ENCODE results near the gene DLGAP1. TPM values are rescaled to one million over a fixed set of nuclear protein-coding genes. Genes with fewer than 3 reads are reported as not detected.

DLGAP1 gene
- total and polyA plus RNA-seq, 2 of the 13 experiments (the other 11 are each of a cell fraction or from before 2014, with no cell fraction given) = 0.01 TPM; not detected in 1

GRCh38 chr18:3947383-3947782, 507.7 kb downstream of the DLGAP1 start (continued):
- no peak for TF ChIP-seq ZNF670 (CRISPR knock-in tag; IDR thresholded peaks at IDR 0.05; ENCODE audit: borderline replicate concordance)

DNA sequence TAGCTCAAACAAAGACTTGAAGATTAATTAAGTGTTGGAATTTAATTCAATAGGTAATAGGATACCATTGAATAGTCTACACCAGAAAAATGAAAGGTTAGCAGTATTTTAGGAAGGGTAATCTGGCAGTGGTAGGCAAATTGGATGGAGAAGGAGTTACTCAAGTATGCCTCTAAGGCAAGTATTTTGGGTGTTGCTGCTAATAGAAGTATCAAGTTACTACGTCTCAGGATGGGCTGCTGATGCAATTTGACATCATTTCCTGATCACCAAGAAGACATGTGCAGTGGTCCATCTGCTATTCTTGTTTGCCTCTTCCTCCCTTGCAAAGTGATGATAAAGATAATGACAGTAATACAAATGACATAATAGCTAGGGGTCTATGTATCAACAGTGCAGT, 519.8 kb downstream of the DLGAP1 start:
- ATAC-seq = no peak
- no TSS peak for BruUV-seq (replicated peaks)
- FAIRE-seq = no peak
- Histone ChIP-seq H2AFZ (ENCODE audit: low read length) (no peak overlapping the region), H3K79me2 (ENCODE audit: insufficient read depth, low read length) (no peaks in the 10 kb centered on the region), H3K9me3 (ENCODE audit: low read length) (no peaks in the 10 kb centered on the region), H3K27ac (ENCODE audit: extremely low read length, insufficient read depth, low read length) (no peak overlapping the region), H3K27me3 (ENCODE audit: control insufficient read depth in 1 of 2, insufficient read depth in 2 of 2, low read length in 2 of 2) (no peaks in the 10 kb centered on the region; a peak in 1 of 5 replicates), H3K36me3 (replicated peaks in 1 of 2; ENCODE audit: control insufficient read depth in 1 of 2, insufficient read depth in 2 of 2, low read length in 2 of 2) (no peaks in the 10 kb centered on the region), H4K20me1 (ENCODE audit: insufficient read depth, low read length) (no peaks in the 10 kb centered on the region), H3K4me2 (ENCODE audit: low read depth, low read length) (no peak overlapping the region), H3K4me3 (replicated peaks in 1 of 3; ENCODE audit: insufficient read depth in 1 of 3, low read depth in 2 of 3, low read length in 3 of 3) (no peak overlapping the region), H3K4me1 (ENCODE audit: insufficient read depth, low read length) (no peaks in the 10 kb centered on the region), H3K9ac (ENCODE audit: insufficient read depth, low read depth, low read length) (no peak overlapping the region)
- 0% methylated on average over 1 of the region's 1 CpG for WGBS (ENCODE audit: low lambda C conversion rate)
- in situ Hi-C loops (cut with HindIII; ENCODE audit: extremely low pct_ligation_motif_present, low pct_unique_long_range_greater_than_20kb) = no loop called here
- no peak for DNase-seq (ENCODE audit: low spot score)
- ChIA-PET POLR2A (no interaction called here), CTCF (ENCODE audit: low intra/inter-chr PET ratio, low total read pairs) (no interaction called here)
- TF ChIP-seq GRHL1 (CRISPR knock-in tag; conservative IDR thresholded peaks at IDR 0.05) = no peak
- no peak for TF ChIP-seq FOXC1 (CRISPR knock-in tag; IDR thresholded peaks at IDR 0.05; ENCODE audit: borderline replicate concordance)
- TF ChIP-seq ZFP62 (CRISPR knock-in tag; IDR thresholded peaks at IDR 0.05) = no peak
- no peak for TF ChIP-seq ARID2 (CRISPR knock-in tag; IDR thresholded peaks at IDR 0.05; ENCODE audit: borderline replicate concordance)
- TF ChIP-seq NCOA1 (CRISPR knock-in tag; IDR thresholded peaks at IDR 0.05) = no peak
- TF ChIP-seq, protein P1, sequence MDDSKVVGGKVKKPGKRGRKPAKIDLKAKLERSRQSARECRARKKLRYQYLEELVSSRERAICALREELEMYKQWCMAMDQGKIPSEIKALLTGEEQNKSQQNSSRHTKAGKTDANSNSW (CRISPR knock-in tag; IDR thresholded peaks at IDR 0.05; ENCODE audit: borderline replicate concordance) = no peak
- no peak for TF ChIP-seq RXRB (CRISPR knock-in tag; IDR thresholded peaks at IDR 0.05; ENCODE audit: borderline replicate concordance)
- no peak for TF ChIP-seq ELK4 (CRISPR knock-in tag; IDR thresholded peaks at IDR 0.05; ENCODE audit: borderline replicate concordance)
- TF ChIP-seq ZNF563 (CRISPR knock-in tag; IDR thresholded peaks at IDR 0.05) = no peak
- TF ChIP-seq ZNF253 (CRISPR knock-in tag; IDR thresholded peaks at IDR 0.05; ENCODE audit: borderline replicate concordance) = no peak
- TF ChIP-seq ZSCAN22 (CRISPR knock-in tag; IDR thresholded peaks at IDR 0.05) = no peak
- intact Hi-C loops (cut with micrococcal nuclease; ENCODE audit: unreplicated experiment) = no loop called here

Data from HepG2 (cell line).